ENCODE measurements around the gene CNOT4.

DNA sequence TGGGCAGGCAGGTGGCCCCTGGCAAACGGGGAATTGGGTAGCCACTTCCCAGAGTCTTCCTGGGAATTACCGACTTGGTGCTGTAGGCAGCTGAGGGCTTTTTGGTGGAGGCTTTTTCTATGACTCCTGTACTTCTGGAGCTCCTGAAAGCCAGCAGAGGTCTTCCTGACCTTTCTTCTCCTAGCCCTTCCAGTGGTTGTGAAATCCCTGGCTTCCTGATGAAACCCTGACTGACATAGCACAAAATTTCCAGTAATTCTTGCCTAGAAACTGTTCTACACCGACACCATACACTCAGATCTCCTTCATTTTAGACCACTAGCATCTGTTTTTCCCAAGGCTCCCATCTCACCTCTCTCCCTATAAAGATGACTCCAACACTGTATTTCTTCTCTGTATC, 156.1 kb downstream of the CNOT4 start:
- TF ChIP-seq, protein P1, sequence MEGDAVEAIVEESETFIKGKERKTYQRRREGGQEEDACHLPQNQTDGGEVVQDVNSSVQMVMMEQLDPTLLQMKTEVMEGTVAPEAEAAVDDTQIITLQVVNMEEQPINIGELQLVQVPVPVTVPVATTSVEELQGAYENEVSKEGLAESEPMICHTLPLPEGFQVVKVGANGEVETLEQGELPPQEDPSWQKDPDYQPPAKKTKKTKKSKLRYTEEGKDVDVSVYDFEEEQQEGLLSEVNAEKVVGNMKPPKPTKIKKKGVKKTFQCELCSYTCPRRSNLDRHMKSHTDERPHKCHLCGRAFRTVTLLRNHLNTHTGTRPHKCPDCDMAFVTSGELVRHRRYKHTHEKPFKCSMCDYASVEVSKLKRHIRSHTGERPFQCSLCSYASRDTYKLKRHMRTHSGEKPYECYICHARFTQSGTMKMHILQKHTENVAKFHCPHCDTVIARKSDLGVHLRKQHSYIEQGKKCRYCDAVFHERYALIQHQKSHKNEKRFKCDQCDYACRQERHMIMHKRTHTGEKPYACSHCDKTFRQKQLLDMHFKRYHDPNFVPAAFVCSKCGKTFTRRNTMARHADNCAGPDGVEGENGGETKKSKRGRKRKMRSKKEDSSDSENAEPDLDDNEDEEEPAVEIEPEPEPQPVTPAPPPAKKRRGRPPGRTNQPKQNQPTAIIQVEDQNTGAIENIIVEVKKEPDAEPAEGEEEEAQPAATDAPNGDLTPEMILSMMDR (IDR thresholded peaks at IDR 0.05; ENCODE audit: borderline replicate concordance, extremely low read depth, low read length, poor library complexity, severe bottlenecking): no peak
- TF ChIP-seq EZH2 (IDR thresholded peaks at IDR 0.05; ENCODE audit: borderline replicate concordance, low read depth, low read length, severe bottlenecking): no peak

Measured in DND-41 (cell line).